Ureter (tissue), 1 donor: ENCODE results near the gene MMP24OS. TPM values are rescaled to one million over a fixed set of nuclear protein-coding genes. Genes with fewer than 3 reads are reported as not detected.
"Not testable (repeated sequence)": the region's sequence is repeated elsewhere in the genome, so short reads cannot be mapped to it uniquely, and the experiment has no call there.

Experiments
- DNase-seq: peaks from one replicate; pipeline ENCODE4 v3.0.0-alpha.2; 2020; ENCODE audit warnings: low spot score
- total RNA-seq: library from RNA; stranded (reverse); gene quantifications from one replicate; pipeline ENCODE4 v1.2.4, GENCODE V29; 2023
- donor health status: DM: yes; HTN: yes; CAD: no.

MMP24OS gene
- total RNA-seq, 1 donor from 2014 or later = 103 TPM

DNA sequence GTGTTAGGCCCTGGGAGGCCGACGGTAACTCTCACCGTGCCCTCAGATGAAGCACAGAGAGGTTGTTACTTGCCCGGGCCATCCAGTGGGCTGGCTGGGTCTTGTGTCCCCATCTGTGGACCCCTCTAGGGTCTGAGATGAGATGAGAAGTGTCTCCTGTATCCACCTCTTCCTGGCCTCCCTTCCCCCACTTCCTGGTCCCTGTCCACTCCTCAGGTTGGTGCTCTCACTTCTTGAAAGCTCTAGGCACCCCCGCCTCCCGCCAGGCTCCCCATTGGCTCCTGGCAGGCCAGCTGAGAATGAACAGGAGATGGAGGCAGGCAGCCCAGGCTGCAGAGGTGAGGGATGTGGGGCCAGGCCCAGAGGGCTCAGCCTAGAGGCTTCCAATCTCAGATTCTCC is 1.5 kb downstream of the MMP24OS start:
- DNase-seq = no peak

- no peak for DNase-seq
Measured at GRCh38 chr20:35275741-35276251, 2.1 kb downstream of the MMP24OS start.

GRCh38 chr20:35274172-35275092 is 3.5 kb downstream of the MMP24OS start:
- no peak for DNase-seq

DNA sequence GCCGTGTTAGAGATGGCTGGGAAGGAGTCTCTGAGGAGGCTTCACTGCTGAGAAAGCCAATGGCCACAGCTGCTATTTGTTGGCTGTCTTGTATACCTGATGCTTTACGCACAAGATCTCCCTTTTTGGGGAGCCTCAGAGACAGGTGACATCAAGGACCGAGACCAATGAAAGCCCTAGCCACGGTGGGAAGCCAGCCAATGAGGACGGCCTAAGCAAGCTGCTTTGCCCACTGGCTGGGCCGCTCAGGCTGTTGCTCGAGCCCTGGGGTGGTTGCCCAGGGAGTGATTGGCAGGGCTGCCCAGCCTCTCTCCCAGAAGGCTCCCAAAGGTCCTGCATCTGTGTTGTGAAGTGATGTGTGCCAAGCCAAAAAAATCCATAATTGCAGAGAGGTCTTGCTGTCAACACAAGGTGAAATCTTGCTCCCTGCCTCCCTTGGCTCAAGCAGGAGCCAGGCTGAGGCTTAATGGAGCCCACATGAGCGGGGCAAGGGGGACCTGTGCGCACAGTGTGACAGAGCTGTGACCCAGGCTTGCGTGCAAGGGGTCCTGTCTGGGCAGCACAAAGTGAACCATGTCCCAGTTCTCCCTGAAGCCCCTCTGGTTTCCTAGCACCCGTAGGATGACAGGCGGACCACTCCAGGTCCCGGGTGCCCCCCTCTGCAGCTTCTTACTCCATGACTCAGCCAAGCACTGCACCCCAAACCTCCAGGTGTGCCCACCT is 4.3 kb downstream of the MMP24OS start:
- no peak for DNase-seq

DNA sequence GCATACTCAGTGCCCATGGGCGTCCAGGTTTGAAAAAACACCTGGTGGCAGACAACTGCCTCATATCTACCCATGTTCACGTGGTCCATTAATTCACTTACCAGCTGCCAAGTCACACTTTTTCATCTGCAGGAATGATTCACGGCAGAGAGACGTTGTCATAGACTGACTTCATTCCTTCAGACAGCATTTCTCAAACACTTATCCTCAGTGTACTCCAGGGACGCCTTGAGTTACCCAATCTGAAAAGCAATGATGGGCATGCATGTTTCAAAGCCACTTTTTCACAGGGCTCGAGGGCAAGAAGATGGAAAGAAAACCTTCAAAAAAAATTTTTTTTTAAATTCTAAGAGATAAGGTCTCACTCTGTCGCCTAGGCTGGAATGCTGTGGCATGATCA is 6.0 kb downstream of the MMP24OS start:
- DNase-seq = no peak

GRCh38 chr20:35271073-35271882 is 6.6 kb downstream of the MMP24OS start:
- DNase-seq = no peak

DNA sequence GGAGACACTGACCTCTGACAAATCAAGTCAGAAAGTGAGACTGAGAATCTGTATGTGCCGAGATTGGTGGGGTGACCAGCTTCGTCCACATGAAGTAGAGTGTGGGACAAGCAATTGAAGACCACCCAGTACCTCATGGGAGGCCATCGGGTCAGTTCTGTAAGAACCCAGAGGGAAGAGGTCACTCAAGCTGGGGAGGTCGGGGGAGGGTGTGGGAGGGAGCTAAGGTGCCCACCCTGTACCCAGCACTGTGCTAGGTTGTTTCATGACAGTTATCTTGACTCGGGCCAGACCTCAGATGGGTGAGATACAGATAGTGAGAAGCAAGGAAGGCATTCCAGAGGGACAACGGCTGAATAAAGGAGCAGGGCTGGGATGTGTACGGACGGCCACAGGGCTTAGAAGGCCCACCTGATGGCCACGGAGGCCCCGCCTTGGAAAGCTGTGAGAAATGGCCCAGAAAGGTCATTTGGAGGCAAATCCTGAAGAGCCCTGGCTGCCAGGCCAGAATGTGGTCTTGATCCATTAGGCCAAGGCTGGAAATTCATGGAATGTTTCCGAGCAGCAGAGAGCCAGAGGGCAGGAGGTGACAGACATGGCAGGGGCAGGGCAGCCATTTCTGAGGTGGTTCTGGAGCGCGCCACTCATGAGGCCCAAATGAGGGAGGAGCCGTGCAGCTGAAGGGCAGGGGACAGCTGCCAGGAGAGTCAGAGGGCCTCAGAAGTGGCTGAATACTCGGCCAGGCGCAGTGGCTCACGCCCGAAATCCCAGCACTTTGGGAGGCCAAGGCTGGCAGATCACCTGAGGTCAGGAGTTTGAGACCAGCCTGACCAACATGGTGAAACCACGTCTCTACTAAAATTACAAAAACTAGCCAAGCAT is 7.7 kb downstream of the MMP24OS start:
- DNase-seq = no peak

DNA sequence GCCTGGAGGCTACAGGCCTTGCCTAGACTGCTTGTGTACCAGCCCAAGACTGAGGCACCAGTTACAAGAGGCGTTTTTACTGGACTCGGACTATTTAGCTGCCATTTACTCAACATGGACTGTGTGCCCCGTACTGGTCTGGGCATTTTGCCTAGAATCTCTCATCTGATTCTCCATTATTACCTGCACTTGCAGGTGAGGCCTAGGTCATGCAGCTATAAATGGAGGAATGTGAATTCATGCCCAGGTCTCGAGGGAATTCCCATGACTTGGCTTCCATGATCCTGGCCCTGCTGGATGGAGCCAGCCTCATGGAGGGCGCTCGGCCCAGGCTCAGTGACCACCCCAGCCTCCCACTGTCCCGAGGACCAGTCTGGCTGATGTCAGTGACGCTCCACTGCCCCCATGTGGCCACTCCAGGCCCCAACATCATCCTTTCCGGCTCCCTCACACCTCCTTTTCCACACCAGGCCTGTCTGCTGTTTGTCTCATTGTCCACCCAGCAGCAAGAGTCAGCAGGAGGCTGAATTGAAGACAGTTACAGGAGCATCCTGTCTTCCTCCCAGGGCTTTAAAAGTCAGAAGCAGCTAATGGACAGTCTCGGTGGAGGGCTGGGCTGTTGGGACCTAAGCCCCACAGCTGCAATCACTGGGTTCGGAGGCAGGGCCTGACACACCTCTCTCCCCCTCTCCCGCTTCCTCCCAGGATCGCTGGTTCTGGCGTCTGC is 8.7 kb downstream of the MMP24OS start:
- peak; percentile 63 for DNase-seq

- no peak for DNase-seq
Measured at GRCh38 chr20:35267092-35267491, 10.8 kb downstream of the MMP24OS start.

DNA sequence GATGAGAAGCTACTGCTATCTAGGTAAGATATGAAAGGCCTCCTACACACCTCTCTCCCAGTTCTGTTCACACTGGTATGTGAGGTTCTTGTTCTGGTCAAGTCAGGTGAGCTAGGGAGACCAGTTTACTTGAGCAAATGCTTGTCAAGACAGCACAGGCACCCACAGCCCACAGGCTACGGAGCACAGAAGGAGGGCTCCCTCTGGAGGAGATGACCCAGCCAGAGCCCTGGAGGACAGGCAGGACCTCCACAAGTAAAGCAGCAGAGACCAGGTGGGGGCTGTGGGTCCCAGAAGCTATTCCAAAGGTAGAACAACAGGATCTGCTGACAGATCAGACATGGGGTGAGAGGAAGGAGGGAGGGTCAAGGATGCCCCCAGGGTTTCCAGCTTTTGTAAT is 13.2 kb downstream of the MMP24OS start:
- no peak for DNase-seq

- no peak for DNase-seq
Measured at GRCh38 chr20:35263532-35264341, 14.2 kb downstream of the MMP24OS start.

DNA sequence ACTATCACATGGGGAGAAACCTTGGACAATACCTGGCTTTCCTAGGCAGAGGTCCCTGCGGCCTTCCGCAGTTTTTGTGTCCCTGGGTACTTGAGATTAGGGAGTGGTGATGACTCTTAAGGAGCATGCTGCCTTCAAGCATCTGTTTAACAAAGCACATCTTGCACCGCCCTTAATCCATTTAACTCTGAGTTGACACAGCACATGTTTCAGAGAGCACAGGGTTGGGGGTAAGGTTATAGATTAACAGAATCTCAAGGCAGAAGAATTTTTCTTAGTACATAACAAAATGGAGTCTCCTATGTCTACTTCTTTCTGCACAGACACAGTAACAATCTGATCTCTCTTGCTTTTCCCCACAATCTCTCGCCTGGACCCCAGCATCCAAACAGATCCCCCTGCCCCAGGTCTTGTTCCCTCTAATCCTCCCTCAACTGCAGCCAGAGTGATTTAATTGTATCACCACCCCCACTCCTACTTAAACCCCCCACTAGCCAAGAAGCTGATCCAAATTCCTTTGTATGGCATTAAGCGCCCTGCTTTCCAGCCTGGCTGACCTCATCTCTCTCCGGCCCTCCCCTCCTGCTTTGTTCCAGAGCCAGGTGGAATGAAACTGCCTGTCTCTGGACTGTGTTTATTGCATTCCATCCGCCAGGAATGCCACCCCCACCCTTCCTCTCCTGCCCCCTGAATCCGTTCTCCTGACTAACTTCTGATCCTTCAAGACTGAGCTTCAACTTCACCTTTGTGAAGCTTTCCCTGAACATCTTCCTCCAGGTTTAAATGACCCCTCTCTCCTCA is 15.0 kb downstream of the MMP24OS start:
- peak; percentile 59 for DNase-seq

DNA sequence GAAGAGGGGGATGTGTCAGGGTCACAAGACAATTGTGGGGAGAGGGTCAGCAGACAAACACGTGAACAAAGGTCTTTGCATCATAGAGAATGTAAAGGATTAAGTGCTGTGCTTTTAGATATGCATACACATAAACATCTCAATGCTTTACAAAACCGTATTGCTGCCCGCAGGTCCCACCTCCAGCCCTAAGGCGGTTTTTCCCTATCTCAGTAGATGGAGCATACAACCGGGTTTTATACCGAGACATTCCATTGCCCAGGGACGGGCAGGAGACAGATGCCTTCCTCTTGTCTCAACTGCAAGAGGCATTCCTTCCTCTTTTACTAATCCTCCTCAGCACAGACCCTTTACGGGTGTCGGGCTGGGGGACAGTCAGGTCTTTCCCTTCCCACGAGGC is 15.6 kb downstream of the MMP24OS start:
- DNase-seq = not testable (repeated sequence)

DNA sequence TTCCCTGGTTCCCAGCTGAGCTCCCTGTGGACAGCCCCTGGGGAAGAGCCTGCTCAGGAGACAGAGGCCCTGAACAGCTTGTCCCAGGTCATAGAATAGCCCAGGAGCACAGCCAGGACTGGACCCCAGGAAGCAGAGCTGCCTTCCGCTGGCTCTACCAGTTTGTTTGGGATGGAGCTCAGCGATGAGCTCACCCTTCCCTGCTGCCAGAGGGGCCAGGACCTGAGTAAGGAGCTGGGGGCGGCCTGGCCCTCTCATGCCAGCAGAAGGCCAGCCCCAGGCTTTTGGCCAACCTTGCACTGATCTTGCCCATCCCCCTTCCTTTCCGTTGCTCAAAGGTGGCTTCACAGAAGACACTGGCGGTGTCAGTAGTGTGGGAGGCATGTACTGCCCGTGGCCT is 17.5 kb downstream of the MMP24OS start:
- no peak for DNase-seq

DNA sequence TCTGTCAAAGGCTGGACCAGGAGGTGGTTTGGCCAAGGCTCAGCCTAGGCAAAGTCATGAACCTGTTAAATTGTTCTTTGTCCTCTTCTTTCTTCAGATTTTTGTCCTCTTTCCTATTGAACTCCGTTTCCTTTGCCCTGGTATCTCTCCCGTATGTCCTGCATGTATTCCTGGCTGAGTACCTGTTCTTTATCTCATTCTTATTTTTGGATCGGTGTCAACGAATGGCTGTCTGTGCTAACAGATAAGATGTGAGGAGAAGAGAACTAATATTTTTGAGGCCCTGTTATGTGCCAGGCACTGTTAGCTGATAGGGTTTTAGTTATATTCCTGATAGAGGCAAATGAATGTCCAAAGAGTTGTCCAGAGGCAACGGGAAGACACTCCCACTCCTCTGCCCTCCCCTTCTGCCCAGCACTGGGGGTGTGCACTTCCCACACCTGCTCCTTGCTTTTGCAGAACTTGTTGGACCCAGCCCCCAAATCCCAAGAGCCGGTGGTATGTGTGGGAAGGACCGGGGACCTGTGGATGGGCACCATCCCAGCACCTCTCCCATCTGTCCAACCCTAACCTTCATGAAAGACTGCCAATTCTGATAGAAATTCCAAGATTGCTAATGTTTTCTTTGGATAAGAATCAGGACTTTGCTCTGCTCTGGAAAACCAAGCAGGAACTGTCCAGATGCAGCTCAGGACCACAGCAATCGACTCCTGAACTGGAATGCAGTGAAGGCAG is 20.6 kb downstream of the MMP24OS start:
- DNase-seq = no peak

DNA sequence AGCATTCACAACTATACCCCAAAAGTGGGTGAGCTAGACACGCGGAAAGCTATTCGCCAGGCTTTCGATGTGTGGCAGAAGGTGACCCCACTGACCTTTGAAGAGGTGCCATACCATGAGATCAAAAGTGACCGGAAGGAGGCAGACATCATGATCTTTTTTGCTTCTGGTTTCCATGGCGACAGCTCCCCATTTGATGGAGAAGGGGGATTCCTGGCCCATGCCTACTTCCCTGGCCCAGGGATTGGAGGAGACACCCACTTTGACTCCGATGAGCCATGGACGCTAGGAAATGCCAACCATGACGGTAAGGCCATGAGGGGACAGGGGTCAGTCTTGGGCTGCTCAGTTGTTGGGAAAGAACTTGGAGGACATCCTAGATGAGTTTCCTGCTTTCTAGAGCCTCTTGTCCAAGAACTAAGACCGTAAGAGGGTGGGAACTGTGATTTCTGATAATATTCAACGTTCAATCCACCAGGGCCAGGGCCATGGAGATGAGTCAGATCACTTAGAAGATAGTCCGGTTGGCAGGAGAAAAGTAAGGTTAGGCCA is 23.4 kb downstream of the MMP24OS start:
- no peak for DNase-seq

DNA sequence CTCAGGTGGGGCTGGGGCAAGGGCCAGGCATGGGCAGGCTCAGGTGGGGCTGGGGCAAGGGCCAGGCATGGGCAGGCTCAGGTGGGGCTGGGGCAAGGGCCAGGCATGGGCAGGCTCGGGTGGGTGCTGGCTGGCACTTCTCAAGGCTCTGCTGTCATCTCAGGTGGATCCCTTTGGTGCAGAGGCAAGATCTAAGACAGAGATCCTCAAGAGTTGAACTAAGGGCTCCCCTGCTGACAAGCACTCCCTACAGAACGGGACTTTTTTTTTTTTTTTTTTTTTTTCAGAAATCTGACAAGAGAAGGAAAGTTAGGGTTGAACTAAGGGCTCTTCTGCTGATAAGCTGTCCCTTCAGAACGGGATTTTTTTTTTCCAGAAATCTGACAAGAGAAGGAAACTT is 24.9 kb downstream of the MMP24OS start:
- no peak for DNase-seq
